Measurements from ENCODE around the gene PCMT1. TPM values are rescaled to one million over a fixed set of nuclear protein-coding genes. Genes with fewer than 3 reads are reported as not detected.

PCMT1 gene
- total and polyA plus RNA-seq, 2 of the 4 experiments (the other 2 are of a cell fraction): 101 to 109 TPM

- 100% methylated on average over 1 of the region's 8 CpGs; no CpG with 5 or more reads in 1 of the 2 experiments for WGBS, 2 experiments (ENCODE audit: extremely low coverage in 2 of 2, insufficient read length in 1 of 2)
- Histone ChIP-seq H2BK20ac (ENCODE audit: low read depth, low read length) (no peak overlapping the region), H3K4me2 (ENCODE audit: low read depth, low read length) (no peak overlapping the region), H4K5ac (ENCODE audit: low read depth, low read length) (no peak overlapping the region), H2BK15ac (ENCODE audit: low read depth, low read length) (no peak overlapping the region), H2BK120ac (ENCODE audit: low read depth, low read length) (no peak overlapping the region), H3K56ac (ENCODE audit: extremely low read depth, insufficient read depth, low read length) (no peak overlapping the region), H3K9me3 (ENCODE audit: control insufficient read depth, insufficient read depth, low read length) (no peaks in the 10 kb centered on the region), H3K27ac (ENCODE audit: insufficient read depth, low read length) (no peak overlapping the region), H3K18ac (ENCODE audit: low read depth, low read length) (no peak overlapping the region), H3K4me3 (ENCODE audit: insufficient read depth, low read depth, low read length) (no peak overlapping the region), H3K36me3 (ENCODE audit: control insufficient read depth, insufficient read depth, low read length) (peaks cover 25% of the 10 kb centered on the region), H2AK9ac (replicated peaks; ENCODE audit: low read depth, low read length, poor library complexity) (no peak overlapping the region), H4K20me1 (ENCODE audit: insufficient read depth, low read length) (no peaks in the 10 kb centered on the region), H3K9ac (ENCODE audit: low read depth, low read length) (no peak overlapping the region), H3K9me1 (ENCODE audit: insufficient read depth, low read length) (no peaks in the 10 kb centered on the region), H3K23ac (ENCODE audit: low read depth, low read length) (no peak overlapping the region), H3K4ac (ENCODE audit: low read depth, low read length) (no peak overlapping the region), H2AK5ac (ENCODE audit: low read depth, low read length) (no peak overlapping the region), H4K91ac (ENCODE audit: insufficient read depth, low read depth, low read length) (no peak overlapping the region), H3K27me3 (ENCODE audit: control insufficient read depth, insufficient read depth, low read length) (no peaks in the 10 kb centered on the region), H2BK5ac (ENCODE audit: low read depth, low read length, poor library complexity, severe bottlenecking) (no peak overlapping the region), H2AFZ (replicated peaks; ENCODE audit: low read length, poor library complexity) (no peak overlapping the region), H3K79me1 (ENCODE audit: low read depth in 1 of 2, low read length in 2 of 2) (no peaks in the 10 kb centered on the region), H4K8ac (ENCODE audit: low read depth in 2 of 2, low read length in 2 of 2) (no peak overlapping the region), H3K4me1 (ENCODE audit: control insufficient read depth, insufficient read depth, low read length) (no peaks in the 10 kb centered on the region), H3K14ac (replicated peaks; ENCODE audit: low read depth, low read length) (no peak overlapping the region)
- TF ChIP-seq NFE2L2 (IDR thresholded peaks at IDR 0.05; ENCODE audit: low read depth, low read length): no peak
- no peak for TF ChIP-seq ELK1 (IDR thresholded peaks at IDR 0.05; ENCODE audit: borderline replicate concordance, low read depth, low read length)
- TF ChIP-seq POLR2A (IDR thresholded peaks at IDR 0.05; ENCODE audit: low read depth, low read length): no peak
- no peak for TF ChIP-seq MAFK (IDR thresholded peaks at IDR 0.05; ENCODE audit: low read depth, low read length)
- dilution Hi-C loops (cut with HindIII; ENCODE audit: low sequenced_read_pairs, unreplicated experiment) (no loop called here), in situ Hi-C loops (cut with MboI; ENCODE audit: low sequenced_read_pairs) (loop anchor here (10.0 kb wide), 1 partner anchor 195 kb away; the partner anchor contains the start of gene RAET1G), intact Hi-C loops (cut with micrococcal nuclease) (loop anchor here (10.0 kb wide), 1 partner anchor 285 kb away; no protein-coding TSS in a partner anchor)
- BruUV-seq (replicated peaks): no TSS peak
- ChIA-PET CTCF (interaction anchor here (0.6 kb wide), 1 partner anchor 87 kb away, joined by 3 read pairs; no protein-coding TSS in a partner anchor), POLR2A (ENCODE audit: unreplicated experiment) (no interaction called here)
- ATAC-seq (ENCODE audit: low read depth) (no peak), DNase-seq (no peak)
These were observed 19.7 kb upstream of the PCMT1 start for GRCh38 chr6:149729824-149730223.
